GM03348 (cell line): ENCODE results near the gene ZNF12.
A peak's percentile ranks its signal among the peaks of the same experiment; 100 is the strongest.

ENCODE experiments used
- DNase-seq: peaks from one replicate; pipeline ENCODE4 v3.0.0; 2012; ENCODE audit warnings: low spot score

The ZNF12 gene

DNA sequence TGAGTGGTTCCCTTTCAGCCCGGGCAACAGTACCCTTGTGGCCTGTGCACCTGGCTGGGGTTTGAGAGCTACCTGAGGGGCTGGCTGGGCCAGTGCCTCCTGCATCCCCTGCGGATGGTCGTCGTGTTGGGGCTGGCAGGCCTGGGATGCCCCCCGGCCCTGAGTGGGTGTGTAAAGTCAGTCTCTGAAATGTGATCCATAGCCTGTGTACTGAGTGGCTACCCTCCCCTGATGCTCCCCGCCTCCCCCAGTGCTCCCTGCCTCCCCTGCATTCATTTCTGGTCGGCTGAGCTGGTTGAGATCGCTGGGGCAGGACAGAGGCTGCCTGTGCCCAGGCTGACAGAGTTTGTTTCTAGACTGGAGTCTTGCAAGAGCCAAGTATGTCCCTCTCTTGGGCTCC is 60.3 kb downstream of the ZNF12 start:
- DNase-seq = no peak

DNA sequence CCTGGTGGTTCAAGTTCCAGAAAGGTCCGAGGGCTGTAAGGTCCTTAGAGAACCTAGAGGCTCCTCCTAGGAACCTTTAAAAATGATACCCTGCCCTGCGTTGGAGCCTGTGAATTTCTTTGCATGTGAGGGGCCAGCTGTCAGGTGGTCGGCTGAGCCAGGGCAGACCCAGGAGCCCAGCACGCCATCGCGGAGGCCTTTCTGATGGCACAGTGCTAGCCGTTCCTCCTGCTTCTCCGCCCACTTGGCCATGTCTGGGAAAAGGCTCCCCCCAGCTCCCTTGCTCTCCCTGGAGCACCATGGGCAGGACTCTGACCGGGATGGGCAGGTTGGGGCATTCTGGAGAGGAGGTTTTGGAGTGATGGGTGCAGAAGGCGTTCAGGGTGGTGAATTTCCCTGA is 62.0 kb downstream of the ZNF12 start:
- DNase-seq = no peak

DNA sequence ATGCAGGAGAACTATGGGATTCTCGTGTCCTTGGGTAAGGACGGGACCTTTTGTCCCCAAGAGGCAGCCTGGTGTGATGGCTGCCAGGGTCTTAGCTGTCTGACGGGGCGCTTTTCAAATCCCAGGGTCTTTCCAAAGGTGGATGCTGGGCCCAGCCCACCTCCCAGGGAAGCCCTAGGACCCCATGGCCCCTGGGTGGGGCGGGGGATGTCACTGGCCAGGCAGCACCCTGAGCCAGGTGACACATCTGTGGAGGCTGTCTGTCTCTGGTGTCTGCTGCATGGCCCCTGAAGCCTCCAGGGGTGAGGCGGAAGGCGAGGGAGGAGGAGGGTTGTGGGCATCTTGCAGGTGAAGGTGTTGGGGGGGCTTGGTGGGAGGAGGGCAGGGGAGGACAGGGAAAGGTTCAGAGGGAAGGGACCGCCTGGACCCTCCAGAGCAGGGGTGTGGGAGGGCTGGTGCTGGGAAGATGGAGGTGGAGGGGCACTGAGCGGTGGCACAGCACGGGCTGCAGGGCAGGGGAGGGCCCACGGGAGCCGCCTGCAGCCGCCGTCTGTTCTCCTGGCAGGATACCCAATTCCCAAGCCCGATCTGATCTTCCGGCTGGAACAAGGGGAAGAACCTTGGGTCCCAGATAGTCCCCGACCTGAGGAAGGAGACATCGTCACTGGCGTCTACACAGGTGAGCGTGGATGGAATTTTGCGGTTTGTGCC is 62.7 kb downstream of the ZNF12 start:
- DNase-seq = no peak

DNA sequence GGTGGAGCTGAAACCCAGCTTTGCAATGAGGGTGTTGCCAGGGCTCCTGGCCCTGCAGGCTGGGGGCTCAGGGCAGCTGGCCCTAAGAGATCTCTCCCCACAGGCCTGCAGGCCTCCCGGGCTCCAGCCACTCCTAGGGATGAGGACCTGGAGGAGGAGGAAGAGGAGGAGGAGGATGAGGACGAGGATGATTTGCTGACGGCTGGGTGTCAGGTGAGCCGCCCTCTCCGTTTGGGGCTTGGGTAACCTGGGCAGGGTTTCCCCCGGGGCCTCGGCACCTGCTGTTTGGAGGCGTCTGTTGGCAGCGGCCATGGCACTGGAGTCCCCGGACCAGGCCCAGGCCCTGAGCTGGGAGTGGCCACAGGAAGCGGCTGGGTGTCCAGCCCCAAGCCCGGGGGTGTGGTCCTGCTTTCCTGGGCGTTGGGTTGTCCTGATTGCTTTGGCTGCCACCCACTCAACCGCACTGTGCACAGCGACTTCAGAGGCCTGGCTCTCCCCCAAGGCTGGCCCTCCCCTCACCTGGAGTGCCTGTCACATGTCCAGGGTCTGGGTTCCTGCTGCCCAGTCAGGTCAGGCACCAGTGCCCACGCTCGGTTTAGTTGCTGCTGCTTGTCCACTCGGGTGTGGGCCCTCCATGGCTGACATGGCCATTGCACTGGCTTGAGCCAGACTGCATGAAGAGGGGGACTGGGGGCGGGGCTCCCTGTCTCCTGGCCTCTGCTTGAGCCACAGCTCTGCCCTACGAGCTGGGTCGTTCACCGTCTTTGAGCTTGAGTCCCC is 63.7 kb downstream of the ZNF12 start:
- no peak for DNase-seq

DNA sequence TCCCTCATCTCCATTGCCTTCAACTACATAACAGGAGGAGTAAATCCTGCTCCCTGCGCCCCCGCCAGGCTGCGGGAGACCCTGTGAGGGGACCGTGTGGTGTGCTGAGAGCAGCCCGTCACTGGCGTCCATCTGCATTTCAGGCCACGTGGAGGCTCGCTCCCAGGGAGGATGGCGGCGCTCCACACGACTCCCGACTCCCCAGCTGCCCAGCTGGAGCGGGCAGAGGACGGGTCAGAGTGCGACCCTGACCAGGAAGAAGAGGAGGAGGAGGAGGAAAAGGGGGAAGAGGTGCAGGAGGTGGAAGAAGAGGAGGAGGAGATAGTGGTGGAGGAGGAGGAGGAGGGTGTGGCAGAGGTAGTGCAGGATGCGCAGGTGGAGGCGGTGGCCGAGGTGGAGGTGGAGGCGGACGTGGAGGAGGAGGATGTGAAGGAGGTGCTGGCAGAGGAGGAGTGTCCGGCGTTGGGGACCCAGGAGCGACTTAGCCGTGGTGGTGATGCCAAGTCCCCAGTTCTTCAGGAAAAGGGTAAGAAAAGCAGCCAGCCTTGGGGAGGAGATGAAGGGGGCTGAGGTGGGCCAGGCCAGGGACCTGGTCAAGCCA is 64.4 kb downstream of the ZNF12 start:
- no peak for DNase-seq

DNA sequence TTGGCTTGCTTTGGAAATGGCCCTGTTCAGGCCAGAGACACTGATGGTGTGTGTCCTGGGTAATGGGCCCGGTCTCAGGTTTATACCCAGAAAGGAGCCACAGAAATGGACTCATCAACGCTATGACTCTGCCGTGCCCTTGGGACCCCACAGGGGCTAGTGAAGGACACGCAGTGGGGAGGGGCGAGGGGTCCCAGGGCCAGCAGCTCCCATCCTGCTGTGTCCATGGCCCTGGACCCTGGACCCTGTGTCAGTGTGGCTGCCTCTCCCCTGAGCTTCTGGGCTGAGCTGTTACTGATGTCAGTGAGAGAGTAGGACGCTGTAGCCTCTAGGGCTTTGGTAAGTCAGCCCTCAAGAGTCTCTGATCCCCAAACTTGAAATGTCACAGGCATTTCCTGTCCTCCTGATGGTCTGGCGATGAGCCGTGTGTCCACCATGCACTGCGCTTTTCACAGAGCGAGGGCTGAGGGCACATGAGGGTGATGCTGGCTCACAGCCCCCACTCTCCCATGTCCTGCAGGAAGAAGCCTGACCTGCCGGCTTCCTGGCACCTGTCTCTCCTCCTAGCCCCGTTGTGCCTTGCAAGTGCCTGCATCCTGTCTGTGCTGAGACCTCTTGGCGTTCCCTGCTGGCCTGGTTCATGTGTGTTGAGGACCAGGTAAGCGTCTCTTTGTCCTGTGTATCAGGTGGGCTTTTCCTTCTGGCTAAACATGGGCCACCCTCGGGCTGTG is 65.3 kb downstream of the ZNF12 start:
- DNase-seq = no peak

DNA sequence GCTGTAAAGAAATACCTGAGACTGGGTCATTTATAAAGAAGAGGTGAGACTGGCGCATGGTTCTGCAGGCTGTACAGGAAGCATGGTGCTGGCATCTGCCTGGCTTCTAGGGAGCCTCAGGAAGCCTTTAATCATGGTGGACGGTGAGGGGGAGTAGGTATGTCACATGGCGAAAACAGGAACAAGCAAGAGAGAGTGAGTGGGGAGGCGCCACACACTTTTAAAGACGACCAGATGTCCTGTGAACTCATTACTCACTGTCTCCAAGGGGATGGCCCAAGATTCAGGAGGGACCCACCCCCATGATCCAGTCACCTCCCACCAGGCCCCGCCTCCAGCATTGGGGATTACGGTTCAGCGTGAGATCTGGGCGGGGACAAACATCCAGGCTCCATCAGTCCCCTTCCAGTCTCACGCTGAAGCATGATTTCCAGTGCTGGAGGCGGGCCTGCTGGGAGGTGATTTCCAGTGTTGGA is 66.5 kb downstream of the ZNF12 start:
- DNase-seq = peak; percentile 52

DNA sequence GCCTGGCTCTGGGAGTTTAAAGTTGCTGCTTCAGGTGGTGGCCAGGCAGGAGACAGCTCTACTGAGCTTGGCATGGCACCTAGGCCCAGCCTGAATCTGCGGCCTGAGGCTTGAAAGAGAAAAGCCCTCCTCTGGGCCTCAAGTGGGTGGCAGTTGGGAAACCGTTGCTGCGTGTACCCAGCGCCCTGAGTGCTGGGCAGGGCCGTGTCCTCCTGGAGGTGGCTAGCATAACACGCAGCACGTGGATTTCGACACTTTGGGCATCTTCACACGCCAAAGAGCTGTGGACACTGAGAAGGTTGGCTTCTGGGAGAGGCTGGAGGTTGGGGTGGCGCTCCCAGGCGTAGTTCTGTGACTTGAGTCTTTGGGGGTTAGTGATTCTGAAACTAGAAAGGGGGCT is 67.1 kb downstream of the ZNF12 start:
- DNase-seq = no peak

DNA sequence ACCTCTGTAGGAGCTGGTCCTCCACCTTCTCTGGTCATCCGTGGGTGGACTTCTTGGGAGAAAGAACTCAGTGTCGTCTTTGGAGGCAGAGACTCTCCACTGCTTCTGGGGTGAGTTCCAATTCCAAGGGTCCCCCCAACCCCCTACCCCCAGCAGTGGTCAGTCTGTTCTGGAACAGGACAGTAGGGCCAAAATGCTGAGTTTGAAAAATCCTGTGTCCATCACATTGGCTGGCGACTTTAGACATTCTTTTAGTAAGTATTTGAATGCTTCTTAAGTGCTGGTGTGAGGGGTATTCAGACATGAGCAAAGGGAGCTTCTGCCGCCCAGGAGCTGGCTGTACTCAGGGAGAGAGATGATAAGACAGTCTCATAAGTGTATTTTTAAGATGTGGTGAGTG is 67.7 kb downstream of the ZNF12 start:
- DNase-seq = no peak
